HepG2 (cell line): ENCODE measurements around the gene ASB4. TPM values are rescaled to one million over a fixed set of nuclear protein-coding genes. Genes with fewer than 3 reads are reported as not detected.

ENCODE experiments used
- ARNTL ChIP-seq: sonication (generic); formaldehyde crosslinking; IDR thresholded peaks from 2 replicates; pipeline ENCODE4 v1.4.0; 2020; ENCODE audit warnings: mild to moderate bottlenecking, missing genetic modification reagents
- ATF1 ChIP-seq: IDR thresholded peaks from 2 replicates; pipeline ENCODE4 v1.6.1; 2016; ENCODE audit warnings: mild to moderate bottlenecking, control low read depth
- BRD4 ChIP-seq: sonication (generic); formaldehyde crosslinking; IDR thresholded peaks from 2 replicates; pipeline ENCODE4 v1.4.0; 2020; ENCODE audit warnings: missing genetic modification reagents
- ESRRA ChIP-seq: sonication (generic); formaldehyde crosslinking; IDR thresholded peaks from 2 replicates; pipeline ENCODE4 v1.5.1; 2020; ENCODE audit warnings: mild to moderate bottlenecking, low read depth, missing genetic modification reagents
- FOXP4 ChIP-seq: sonication (generic); formaldehyde crosslinking; IDR thresholded peaks from 2 replicates; pipeline ENCODE4 v1.4.0; 2020; ENCODE audit warnings: missing genetic modification reagents
- GABPA ChIP-seq, 2 experiments: IDR thresholded peaks; 2 replicates each; pipeline ENCODE4 v1.6.1; 2011 to 2016; ENCODE audit warnings: low read depth in 2 of 2, low read length in 1 of 2, missing biosample characterization in 1 of 2, missing genetic modification characterization in 1 of 2
- GTF2F1 ChIP-seq: fragments of 150-350 bp; IDR thresholded peaks from 2 replicates; pipeline ENCODE4 v1.6.1; 2014; ENCODE audit warnings: low read length
- HNF4G ChIP-seq, 2 experiments: sonication (generic) in 1 of 2; formaldehyde crosslinking in 1 of 2; IDR thresholded peaks; 2 replicates each; pipeline versions ENCODE4 v1.4.0 to v1.6.1; 2011 to 2020; ENCODE audit warnings: borderline replicate concordance in 2 of 2, low read depth in 2 of 2, mild to moderate bottlenecking in 2 of 2, low read length in 1 of 2, missing genetic modification reagents in 1 of 2, moderate library complexity in 1 of 2
- KMT2A ChIP-seq: sonication (generic); formaldehyde crosslinking; IDR thresholded peaks from 2 replicates; pipeline ENCODE4 v1.4.0; 2020; ENCODE audit warnings: missing genetic modification reagents
- MAFF ChIP-seq: IDR thresholded peaks from 2 replicates; pipeline ENCODE4 v1.6.1; 2011; ENCODE audit warnings: low read depth, low read length, improper control_type of control experiment
- MEIS2 ChIP-seq: sonication (generic); formaldehyde crosslinking; IDR thresholded peaks from 2 replicates; pipeline ENCODE4 v1.9.0; 2021; ENCODE audit warnings: mild to moderate bottlenecking, missing genetic modification reagents
- NONO ChIP-seq, 2 experiments: fragments of 450-650 bp in 1 of 2; sonication (generic) in 1 of 2; formaldehyde crosslinking in 1 of 2; IDR thresholded peaks in 1 of 2; conservative IDR thresholded peaks in 1 of 2; 2 replicates each; pipeline versions ENCODE4 v1.6.1 to v1.8.0; 2017 to 2022; ENCODE audit warnings: mild to moderate bottlenecking in 1 of 2, missing genetic modification reagents in 1 of 2, moderate library complexity in 1 of 2
- RFX1 ChIP-seq: fragments of 450-650 bp; IDR thresholded peaks from 2 replicates; pipeline ENCODE4 v1.6.1; 2017
- RXRA ChIP-seq: sonication (generic); formaldehyde crosslinking; IDR thresholded peaks from 2 replicates; pipeline ENCODE4 v1.5.1; 2020; ENCODE audit warnings: missing genetic modification reagents
- TMF1 ChIP-seq: sonication (generic); formaldehyde crosslinking; IDR thresholded peaks from 2 replicates; pipeline ENCODE4 v1.8.1; 2022; ENCODE audit warnings: low read depth, missing genetic modification reagents
- TRIM24 ChIP-seq: sonication (generic); formaldehyde crosslinking; IDR thresholded peaks from 2 replicates; pipeline ENCODE4 v1.8.0; 2022; ENCODE audit warnings: mild to moderate bottlenecking, missing genetic modification reagents
- YEATS4 ChIP-seq: sonication (generic); formaldehyde crosslinking; IDR thresholded peaks from 2 replicates; pipeline ENCODE4 v1.4.0; 2020; ENCODE audit warnings: missing genetic modification reagents, borderline replicate concordance
- ZEB1 ChIP-seq: IDR thresholded peaks from 2 replicates; pipeline ENCODE4 v1.6.1; 2012; ENCODE audit warnings: mild to moderate bottlenecking, low read depth, inconsistent platforms; ENCODE audit not compliant: insufficient replicate concordance
- ZNF12 ChIP-seq: sonication (generic); formaldehyde crosslinking; IDR thresholded peaks from 2 replicates; pipeline ENCODE4 v1.5.0; 2020; ENCODE audit warnings: missing genetic modification reagents
- ZNF160 ChIP-seq: sonication (generic); formaldehyde crosslinking; IDR thresholded peaks from 2 replicates; pipeline ENCODE4 v1.8.0; 2022; ENCODE audit warnings: mild to moderate bottlenecking, inconsistent platforms, missing genetic modification reagents
- ZNF205 ChIP-seq: IDR thresholded peaks from 2 replicates; pipeline ENCODE4 v1.6.1; 2018; ENCODE audit warnings: missing biosample characterization, missing genetic modification reagents
- ZNF264 ChIP-seq: sonication (generic); formaldehyde crosslinking; IDR thresholded peaks from 2 replicates; pipeline ENCODE4 v1.4.0; 2020; ENCODE audit warnings: missing genetic modification reagents
- ZNF556 ChIP-seq: sonication (generic); formaldehyde crosslinking; IDR thresholded peaks from 2 replicates; pipeline ENCODE4 v1.4.0; 2020; ENCODE audit warnings: mild to moderate bottlenecking, missing genetic modification reagents, borderline replicate concordance
- ZSCAN25 ChIP-seq: sonication (generic); formaldehyde crosslinking; IDR thresholded peaks from 2 replicates; pipeline ENCODE4 v1.8.0; 2022; ENCODE audit warnings: mild to moderate bottlenecking, missing genetic modification reagents
- ZSCAN29 ChIP-seq: sonication (generic); formaldehyde crosslinking; conservative IDR thresholded peaks from 2 replicates; pipeline ENCODE4 v1.4.0; 2020; ENCODE audit warnings: mild to moderate bottlenecking, missing genetic modification reagents
- polyA plus RNA-seq, 8 experiments: library from polyadenylated mRNA; depleted of rRNA in 3 of 8; stranded (reverse) in 7 of 8; unstranded in 1 of 8; fragments of >200 nt; fragmentation: Illumina TruSeq in 4 of 8; extraction: Trizol in 4 of 8; gene quantifications; 2 replicates each; pipeline versions ENCODE4 v1.2.1 to v1.2.3, GENCODE V29; 2011 to 2016; ENCODE audit warnings: low read depth in 4 of 8, missing spikeins in 1 of 8, mixed read lengths in 1 of 8; ENCODE audit not compliant: insufficient read depth in 1 of 8
- total RNA-seq, 5 experiments: library from RNA; depleted of rRNA; stranded (reverse); fragments of >200 nt; fragmentation: Illumina TruSeq; extraction: Trizol; gene quantifications; 2 replicates each; pipeline ENCODE4 v1.2.3, GENCODE V29; 2016; ENCODE audit warnings: low read depth in 1 of 5
- TF ChIP-seq, protein P1 (sequence below): sonication (generic); formaldehyde crosslinking; IDR thresholded peaks from 2 replicates; pipeline ENCODE4 v1.4.0; 2020; ENCODE audit warnings: missing genetic modification reagents

The ASB4 gene
- total and polyA plus RNA-seq, 2 of the 13 experiments (the other 11 are each of a cell fraction or from before 2014, with no cell fraction given): 1.1 to 4.0 TPM

- 0 out of 2 replicates have a peak, but pooled peaks have one; percentile 51 for TF ChIP-seq ZSCAN29 (CRISPR knock-in tag)
- peak; percentile 43; the same call in 1 of the 2 replicates for TF ChIP-seq ZNF556 (CRISPR knock-in tag)
- TF ChIP-seq ZNF205: peak; percentile 74; the same call in 1 of the 2 replicates
- peak; percentile 65; the same call in 1 of the 2 replicates for TF ChIP-seq ZSCAN25
- peak; percentile 86 for TF ChIP-seq ZNF264 (CRISPR knock-in tag)
- no peak for TF ChIP-seq RFX1
- TF ChIP-seq YEATS4 (CRISPR knock-in tag): peak; percentile 56; the same call in 1 of the 2 replicates
- TF ChIP-seq BRD4 (CRISPR knock-in tag): 0 out of 2 replicates have a peak, but pooled peaks have one; percentile 57
- TF ChIP-seq ATF1: peak; percentile 64; the same call in 1 of the 2 replicates
- no peak for TF ChIP-seq GTF2F1
- TF ChIP-seq, protein P1, sequence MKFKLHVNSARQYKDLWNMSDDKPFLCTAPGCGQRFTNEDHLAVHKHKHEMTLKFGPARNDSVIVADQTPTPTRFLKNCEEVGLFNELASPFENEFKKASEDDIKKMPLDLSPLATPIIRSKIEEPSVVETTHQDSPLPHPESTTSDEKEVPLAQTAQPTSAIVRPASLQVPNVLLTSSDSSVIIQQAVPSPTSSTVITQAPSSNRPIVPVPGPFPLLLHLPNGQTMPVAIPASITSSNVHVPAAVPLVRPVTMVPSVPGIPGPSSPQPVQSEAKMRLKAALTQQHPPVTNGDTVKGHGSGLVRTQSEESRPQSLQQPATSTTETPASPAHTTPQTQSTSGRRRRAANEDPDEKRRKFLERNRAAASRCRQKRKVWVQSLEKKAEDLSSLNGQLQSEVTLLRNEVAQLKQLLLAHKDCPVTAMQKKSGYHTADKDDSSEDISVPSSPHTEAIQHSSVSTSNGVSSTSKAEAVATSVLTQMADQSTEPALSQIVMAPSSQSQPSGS (CRISPR knock-in tag): peak; percentile 90; the same call in 1 of the 2 replicates
- TF ChIP-seq ZEB1: peak; percentile 33
- TF ChIP-seq RXRA (CRISPR knock-in tag): peak; percentile 71; the same call in 1 of the 2 replicates
- TF ChIP-seq HNF4G (IDR thresholded peaks at IDR 0.05; ENCODE audit: borderline replicate concordance, low read depth, low read length): peak; percentile 99
- TF ChIP-seq HNF4G (CRISPR knock-in tag; IDR thresholded peaks at IDR 0.05; ENCODE audit: borderline replicate concordance, low read depth): peak; percentile 97
- no peak for TF ChIP-seq GABPA (IDR thresholded peaks at IDR 0.05; ENCODE audit: low read depth, low read length)
- 0 out of 2 replicates have a peak, but pooled peaks have one; percentile 25 for TF ChIP-seq GABPA (CRISPR knock-in tag; IDR thresholded peaks at IDR 0.05; ENCODE audit: low read depth)
- no peak for TF ChIP-seq KMT2A
- peak; percentile 49; the same call in 1 of the 2 replicates for TF ChIP-seq TRIM24
- 0 out of 2 replicates have a peak, but pooled peaks have one; percentile 50 for TF ChIP-seq MEIS2 (CRISPR knock-in tag)
- TF ChIP-seq ARNTL (CRISPR knock-in tag): peak; percentile 65; the same call in 1 of the 2 replicates
- TF ChIP-seq MAFF: 0 out of 2 replicates have a peak, but pooled peaks have one; percentile 21
- peak; percentile 72; the same call in 1 of the 2 replicates for TF ChIP-seq ZNF12 (CRISPR knock-in tag)
- TF ChIP-seq ESRRA (CRISPR knock-in tag): peak; percentile 69
- peak; percentile 90 for TF ChIP-seq FOXP4 (CRISPR knock-in tag)
- TF ChIP-seq ZNF160 (CRISPR knock-in tag): no peak
- TF ChIP-seq TMF1: no peak
- TF ChIP-seq NONO (IDR thresholded peaks at IDR 0.05): no peak
- TF ChIP-seq NONO (CRISPR knock-in tag; conservative IDR thresholded peaks at IDR 0.05): peak; percentile 75
These were observed 45.2 kb upstream of the ASB4 start (continued) for GRCh38 chr7:95440394-95441038.
